Astrocyte of the hippocampus (primary cell): ENCODE measurements around the gene FURIN.
"Not testable (repeated sequence)": the region's sequence is repeated elsewhere in the genome, so short reads cannot be mapped to it uniquely, and the experiment has no call there.

Experiments
- DNase-seq: peaks from one replicate; pipeline ENCODE4 v3.0.0; 2011; ENCODE audit warnings: low read depth, low spot score

FURIN gene

DNA sequence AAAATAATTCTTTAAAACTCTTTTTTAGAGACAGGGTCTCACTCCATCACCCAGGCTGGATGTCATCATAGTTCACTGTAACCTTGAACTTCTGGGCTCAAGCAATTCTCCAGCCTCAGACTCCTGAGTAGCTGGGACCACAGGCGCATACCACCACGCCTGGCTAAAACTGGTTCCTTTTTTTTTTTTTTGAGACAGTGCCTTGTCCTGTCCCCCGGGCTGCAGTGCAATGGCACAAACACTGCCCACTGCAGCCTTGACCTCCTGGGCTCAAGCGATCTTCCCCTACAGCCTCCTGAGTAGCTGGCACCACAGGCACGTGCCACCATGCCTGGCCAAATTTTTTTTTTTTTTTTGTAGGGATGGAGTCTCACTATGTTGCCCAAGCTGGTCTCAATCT is 23.7 kb upstream of the FURIN start:
- no peak for DNase-seq

DNA sequence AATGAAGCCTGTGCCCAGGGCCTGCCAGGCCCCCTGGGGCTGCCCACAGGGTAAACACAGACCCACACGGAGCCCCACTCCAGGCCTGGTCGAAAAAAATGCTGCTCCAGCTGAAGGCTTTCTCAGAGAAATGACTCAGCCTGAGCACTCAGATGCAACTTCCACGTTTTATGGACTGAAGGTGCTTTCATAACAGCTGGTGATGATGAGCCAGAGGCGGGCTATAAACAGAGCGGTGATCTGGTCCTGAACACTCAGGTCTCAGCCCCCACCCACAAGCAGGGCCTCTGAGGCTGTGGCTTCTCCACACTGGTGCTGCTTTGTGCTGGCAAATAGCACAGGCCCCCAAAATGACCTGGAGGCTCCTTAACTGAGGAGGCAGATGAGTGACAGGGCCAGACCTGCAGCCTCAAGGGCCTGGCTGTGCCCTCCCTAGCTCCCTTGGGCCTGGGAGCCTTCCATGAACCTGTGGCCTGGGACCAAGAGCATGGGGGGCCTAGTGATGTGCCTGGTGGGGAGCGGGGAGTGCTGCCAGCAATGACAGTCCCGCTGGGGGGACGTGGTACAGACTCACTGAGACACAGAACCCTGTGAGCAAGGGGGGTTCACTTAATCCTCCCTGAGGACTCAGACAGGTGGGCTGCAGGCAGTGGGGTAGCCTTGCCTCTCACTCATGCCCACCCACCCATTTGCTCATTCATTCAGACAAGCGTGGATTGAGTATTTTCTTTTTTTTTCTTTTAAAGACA is 23.0 kb upstream of the FURIN start:
- peak; percentile 80 for DNase-seq

DNA sequence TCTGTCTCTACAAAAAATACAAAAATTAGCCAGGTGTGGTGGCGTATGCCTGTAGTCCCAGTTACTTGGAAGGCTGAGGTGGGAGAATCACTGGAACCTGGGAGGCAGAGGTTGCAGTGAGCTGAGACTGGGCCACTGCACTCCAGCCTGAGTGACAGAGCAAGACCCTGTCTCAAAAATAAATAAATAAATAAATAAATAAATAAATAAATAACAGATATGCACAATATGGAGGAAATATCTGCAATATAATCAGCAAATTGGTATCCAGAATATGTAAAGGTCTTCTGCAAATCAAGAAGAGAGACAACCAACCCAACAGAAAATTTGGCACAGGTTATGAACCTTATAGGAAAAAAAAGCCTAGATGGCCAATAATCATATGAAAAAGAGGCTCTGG is 19.0 kb upstream of the FURIN start:
- not testable (repeated sequence) for DNase-seq

DNA sequence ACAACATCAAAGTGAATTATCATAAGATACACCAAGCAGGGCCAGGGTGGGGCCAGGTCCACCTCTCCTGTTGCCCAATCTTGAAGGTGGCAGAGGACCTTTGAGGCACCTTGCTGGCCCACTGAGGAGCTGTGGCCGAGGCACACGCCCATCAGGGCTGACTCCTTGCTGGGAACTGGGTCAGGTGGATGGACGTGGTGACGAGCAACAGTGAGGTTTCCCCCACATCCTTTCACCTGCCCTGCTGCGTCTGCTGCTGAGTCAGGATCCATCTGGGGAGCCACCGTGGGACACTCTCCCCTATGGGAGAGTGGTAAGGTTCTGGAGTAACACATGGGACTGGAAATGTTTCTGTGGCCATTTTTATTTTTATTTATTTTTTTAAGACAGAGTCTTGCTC is 17.3 kb upstream of the FURIN start:
- no peak for DNase-seq

DNA sequence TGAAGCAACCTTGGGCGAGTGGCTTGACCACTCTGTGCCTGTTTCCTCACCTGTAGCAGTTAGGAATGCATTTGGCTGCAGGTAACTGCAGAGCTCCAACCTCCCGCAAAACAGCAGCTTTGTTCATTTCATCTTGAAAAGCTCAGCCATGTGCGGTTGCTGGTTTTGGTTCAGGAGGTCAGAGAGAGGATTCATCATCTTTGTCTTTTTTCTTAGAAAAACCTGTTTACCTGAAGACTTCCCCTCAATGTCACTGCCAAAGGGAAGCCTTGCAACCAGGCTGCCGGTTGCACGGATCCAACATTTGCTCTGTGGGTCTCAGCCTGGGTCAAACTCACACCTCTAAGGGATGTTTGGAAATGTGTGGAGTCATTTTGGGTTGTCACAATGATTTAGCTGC is 16.4 kb upstream of the FURIN start:
- DNase-seq: no peak

DNA sequence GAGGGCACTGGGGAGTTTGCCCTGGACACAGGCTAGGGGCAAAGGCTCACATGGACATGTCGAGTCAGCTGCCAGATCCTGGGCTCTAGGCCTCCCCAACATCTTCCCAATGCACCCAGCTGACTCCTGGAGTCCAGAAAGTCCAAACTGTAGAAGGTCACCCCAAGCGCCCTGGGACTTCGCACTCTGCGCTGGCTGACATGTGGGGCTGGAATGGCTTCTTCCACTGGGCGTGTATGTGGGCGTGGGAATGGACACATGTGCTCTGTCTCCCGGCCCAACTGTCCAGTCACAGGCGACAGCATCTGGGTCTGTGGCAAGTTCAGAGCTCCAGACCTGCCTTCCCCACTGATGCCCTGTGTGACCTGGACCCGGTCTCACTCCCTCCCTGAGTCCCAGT is 13.2 kb upstream of the FURIN start:
- no peak for DNase-seq

DNA sequence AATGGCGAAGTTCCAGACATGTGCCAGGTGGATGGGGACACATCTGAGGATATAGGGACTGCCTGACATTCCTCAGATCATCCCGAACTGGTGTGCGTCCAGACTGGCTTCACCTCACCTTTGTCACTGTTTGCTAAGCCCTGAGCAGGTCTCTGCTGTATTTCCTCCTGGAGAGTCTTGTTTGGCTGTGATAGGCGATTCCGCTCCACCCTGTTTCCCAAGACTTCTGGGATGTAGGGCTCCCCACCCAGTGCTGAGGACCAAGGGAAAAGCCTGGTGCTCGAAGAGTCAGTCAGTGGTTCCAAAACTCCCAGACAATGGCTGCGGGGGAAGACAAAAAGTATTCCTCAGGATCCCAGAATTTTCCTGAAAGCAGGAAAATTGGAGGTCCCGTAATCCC is 11.1 kb upstream of the FURIN start:
- DNase-seq: no peak

DNA sequence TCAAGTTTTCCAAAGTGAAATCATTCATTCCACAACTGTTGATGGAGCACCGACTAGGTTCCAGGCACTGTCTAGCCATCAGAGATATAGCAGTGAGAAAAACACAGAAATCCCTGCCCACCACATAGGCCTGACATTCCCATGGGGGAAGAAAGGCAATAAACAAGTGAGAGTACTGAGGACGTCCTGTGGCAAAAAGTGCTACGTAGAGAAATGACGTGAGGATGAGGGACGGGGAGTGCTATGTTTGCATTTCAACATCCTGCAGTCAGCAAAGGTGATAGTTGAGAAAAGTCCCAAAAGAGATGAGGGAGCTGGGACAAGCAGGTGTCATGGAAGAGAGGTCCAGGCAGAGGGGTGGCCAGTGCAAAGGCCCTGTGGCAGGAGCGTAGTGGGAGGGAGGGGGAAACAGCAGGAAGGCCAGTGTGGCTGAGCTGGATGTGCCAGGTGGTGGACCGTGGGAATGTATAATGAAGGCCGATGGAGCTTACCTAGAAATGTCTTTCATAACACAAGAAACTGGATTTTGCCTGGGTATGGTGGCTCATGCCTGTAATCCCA is 10.4 kb upstream of the FURIN start:
- DNase-seq: no peak

DNA sequence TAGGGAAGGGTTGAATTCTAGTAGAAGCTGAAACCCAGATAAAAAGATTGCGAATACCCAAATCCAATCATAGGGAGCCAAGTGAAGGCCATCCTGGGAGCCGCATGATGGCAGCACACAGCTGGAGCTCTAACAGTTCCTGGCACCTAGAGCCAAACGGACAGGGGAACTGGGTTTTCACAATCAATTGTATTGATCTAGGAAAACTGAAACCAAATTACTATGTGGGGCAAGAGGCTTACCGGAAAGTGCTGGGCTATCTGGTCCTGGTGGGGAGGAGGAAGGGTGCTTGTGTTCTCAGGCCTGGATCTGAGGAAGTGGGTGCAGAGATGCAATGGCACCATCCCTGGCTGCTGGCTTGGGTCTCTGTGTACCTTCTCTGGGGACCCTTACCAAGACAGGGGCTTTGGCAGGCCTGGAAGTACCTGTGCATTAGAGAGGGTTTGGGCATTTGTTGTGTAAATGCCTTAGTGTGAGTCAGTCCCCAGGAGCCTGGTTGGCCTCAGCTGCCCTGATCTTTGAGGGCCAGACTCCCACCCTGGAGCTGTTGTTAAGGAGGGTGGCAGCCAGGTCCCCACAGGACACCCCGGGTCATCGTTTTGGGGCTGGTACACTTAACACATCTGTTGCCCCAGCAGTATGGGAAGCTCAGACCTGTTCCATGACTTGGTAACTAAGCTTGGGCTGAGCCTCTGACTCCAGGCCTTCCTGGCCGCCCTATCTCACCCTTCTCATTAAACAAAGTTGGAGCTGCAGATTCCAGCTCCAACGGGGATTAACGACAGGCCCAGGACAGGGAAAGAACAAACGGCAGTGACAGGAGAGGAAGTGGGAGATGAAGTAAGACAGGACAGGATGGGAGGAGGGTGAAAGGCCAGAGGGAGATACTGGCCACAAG is 8.9 kb upstream of the FURIN start:
- DNase-seq: no peak

DNA sequence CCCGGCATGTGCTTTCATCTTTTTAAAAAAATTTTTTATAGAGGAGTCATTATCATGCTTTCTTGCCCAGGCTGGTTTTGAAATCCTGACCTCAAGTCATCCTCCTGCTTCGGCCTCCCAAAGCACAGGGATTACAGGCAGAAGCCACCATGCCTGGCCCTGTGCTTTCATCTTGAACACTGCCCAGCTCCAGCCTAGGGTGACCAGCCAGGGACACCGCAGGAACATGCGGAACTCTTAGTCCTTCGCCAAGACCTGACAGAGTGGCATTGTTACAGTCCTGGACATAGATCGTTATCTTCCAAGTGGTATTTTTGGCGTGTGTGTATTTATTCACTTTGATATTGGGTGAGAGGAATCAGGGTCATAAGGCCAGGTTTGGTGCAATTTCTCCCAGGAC is 7.9 kb upstream of the FURIN start:
- no peak for DNase-seq

DNA sequence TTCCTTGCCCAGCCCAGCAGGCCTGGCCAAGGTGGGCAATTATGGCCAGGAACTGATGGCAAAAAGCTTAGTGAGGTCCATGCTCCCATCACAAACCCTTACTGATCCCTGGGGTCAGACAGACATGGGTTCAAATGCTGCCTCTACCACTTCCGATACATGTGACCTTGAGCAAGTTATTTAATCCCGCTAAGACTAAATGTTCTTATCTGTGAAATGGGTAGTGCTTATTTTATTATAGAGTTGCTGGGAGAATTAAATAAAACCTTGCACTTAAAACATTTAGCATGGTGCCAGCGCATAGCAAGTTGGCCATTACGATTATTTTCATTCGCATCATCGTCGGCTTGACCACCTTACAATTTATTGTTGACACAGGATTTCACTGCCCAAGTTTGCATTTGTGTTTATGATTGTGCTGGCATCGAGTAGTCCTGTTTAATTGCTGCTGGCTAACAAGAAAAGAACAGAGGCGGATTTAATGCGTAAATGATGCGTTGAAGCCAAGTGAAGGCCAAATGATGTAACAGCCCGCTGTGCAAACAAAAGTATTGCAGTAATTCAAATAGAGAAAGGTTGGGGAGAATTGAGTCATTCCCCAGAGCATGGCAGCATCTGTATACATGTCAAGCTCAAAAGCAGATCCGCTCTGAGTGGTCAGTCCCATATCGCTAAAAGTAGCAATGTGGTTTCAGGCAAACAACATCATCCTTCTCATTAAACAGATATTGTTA is 7.3 kb upstream of the FURIN start:
- DNase-seq: peak; percentile 76

DNA sequence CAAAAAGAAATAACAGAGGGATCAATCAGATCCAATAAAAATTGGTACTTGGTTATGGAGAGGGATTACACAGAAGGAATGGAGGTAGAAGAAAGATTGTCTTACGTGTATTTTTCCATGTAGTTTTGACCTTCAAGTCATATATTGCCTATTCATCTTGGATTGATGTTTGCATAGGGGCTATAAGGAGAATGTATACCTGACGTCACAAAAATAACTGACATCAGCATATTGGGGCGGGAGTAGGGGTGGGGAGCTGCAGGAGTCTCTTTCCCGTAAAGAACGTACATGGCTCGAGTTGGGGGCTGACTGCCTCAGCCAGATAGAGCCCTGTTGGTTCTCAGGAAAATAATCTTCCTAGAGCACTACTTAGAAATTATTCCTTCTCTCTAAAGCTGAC is 5.9 kb upstream of the FURIN start:
- DNase-seq: no peak

DNA sequence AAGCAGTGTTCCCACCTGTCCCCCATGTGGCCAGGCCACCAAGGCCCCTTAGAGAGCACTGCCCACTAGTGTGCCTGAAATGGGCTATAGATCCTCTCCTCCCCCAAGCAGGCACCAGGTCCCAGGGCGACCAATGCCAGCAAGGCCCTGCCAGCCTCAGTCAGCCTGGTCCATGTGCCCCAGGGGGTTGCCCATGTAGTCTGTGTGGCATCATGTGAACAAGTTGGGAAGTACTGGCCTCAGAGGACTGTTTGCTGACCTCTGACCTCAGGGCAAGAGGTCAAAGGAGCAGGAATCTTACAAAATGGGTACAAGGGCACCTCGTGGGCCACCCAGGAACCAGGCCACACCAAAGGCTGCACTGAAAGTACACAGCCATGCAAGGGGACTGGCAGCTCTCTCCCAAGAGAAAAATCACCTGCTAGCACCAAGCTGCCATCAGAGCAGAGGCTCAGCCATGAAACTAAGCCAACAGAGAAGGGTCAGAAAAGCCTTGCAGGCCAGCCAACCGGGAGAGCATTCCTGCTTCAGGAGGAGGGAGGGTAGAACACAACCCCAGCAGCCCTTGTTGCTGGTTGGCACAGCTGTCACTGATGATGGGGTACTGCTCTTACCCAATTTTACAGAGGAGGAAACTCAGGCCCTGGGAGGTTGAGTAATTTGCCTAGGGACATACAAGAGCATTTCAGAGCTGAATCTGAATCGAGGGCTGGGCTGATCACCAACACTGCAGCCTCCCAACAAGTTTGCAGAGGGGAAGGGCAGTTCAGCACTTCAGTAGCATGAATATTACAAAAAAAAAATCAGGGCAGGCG is 5.2 kb upstream of the FURIN start:
- DNase-seq: no peak

DNA sequence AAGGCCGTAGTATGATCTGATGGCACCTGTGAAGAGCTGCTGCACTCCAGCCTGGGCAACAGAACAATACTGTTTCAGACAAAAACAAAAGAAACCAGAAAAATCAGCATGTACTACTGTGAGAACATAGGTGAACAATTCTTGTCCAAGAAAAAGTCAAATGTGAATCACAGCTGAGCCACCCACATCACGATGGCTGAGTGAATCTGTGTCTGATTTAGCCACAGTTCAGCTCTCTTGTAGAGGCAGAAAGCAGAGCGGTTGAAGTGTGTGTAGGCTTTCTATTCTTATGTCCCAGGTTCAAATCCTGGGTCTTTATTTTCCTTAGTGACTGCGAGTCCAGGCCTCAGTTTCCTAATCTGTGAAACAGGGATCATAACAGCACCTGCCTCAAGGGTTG is 4.4 kb upstream of the FURIN start:
- DNase-seq: no peak

DNA sequence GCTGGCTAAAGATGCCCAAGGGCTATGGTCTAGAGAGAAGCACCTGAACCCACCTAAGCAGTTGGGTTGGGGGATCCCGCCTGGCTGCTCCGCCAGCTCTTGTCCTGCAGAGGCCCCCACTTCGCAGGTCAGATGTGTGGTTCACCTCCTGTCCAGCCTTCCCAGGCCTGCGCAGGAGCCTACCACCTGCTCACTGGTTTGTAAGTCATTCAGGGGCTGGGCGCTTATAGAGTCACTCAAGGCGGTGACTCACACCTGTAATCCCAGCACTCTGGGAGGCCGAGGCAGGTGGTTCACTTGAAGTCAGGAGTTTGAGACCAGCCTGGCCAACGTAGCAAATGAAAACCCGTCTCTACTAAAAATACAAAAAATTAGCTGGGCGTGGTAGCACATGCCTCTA is 3.9 kb upstream of the FURIN start:
- DNase-seq: no peak

DNA sequence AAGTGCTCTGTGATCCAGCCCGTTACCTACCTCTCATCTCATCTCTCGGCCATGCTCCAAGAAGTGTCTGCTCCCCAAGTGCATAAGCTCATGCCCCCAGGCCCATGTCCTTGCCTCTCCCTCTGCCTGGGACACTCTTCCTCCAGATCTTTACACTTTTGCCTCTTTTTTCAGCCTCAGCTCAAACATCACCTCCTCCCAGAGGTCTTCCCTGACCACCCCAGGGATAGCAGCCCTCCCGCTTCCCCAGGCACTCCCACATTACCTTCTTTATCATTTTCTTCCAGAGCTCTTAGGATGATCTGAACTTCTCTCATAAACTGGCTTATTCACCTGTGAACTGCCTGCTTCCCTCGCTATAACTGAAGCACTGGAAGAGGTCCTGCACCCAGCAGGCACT is 2.7 kb upstream of the FURIN start:
- DNase-seq: no peak

DNA sequence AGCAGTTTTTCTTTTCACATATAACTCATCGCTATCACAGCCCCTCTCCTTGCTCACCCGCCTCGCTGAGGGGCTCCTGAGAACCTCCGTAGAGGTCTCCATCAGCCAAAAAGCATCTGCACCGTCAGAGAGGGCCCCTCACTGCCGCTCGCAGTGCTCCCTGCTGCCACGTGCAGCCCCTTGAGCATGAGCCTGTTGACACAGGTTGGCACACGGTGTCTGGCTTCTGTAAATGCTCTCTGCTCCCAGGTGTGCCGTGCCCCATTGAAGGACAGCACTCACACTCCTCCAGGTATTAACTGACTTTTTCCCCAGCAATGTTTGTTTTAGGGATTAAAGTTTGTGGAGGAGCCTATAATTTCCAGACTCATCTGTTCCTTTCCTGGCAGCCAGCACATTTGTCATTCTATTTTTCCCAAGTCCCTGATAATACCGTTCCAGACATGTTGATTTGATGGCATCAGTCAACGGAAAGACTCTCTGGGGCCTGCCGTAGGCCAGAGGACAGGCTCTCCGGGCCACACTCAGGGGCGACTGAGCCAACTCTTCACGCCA is 2.1 kb upstream of the FURIN start:
- DNase-seq: no peak

DNA sequence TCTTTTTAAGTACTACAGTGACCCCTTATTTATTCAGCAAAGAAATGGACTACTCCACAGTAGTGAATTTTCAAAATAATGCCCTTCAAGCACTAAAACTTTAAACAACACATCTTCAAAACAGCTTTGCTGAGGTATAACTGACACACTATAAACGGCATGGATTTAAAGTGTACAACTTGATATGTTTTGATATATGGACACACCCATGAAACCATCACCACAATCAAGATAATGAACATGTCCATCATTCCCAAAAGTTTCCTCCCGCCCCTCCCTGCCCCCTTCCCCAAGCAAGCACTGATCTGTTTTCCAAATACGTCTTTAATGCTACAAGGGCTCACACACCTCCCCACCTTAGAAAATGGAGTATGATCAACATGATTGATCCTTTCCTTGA is 1.6 kb upstream of the FURIN start:
- no peak for DNase-seq

DNA sequence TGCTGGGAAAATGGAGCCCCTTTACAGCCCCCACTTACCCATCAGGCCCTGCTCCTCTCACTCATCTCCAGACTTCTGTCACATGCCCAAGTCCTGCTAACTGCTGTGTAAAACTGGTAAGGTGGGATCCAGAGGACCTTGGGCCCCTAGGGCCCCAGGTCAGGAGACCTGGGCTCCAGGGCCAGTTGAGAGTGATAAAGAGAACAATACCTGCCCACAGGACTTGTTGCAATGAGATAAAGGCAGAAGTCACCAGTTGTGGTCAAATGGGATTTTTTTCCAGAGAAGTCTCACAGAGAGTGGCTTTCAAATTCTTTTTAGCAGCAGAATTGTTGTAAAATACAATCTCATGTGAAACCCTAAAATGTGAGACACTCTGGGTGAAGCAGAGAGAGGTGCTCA is 753 bp downstream of the FURIN start:
- no peak for DNase-seq

DNA sequence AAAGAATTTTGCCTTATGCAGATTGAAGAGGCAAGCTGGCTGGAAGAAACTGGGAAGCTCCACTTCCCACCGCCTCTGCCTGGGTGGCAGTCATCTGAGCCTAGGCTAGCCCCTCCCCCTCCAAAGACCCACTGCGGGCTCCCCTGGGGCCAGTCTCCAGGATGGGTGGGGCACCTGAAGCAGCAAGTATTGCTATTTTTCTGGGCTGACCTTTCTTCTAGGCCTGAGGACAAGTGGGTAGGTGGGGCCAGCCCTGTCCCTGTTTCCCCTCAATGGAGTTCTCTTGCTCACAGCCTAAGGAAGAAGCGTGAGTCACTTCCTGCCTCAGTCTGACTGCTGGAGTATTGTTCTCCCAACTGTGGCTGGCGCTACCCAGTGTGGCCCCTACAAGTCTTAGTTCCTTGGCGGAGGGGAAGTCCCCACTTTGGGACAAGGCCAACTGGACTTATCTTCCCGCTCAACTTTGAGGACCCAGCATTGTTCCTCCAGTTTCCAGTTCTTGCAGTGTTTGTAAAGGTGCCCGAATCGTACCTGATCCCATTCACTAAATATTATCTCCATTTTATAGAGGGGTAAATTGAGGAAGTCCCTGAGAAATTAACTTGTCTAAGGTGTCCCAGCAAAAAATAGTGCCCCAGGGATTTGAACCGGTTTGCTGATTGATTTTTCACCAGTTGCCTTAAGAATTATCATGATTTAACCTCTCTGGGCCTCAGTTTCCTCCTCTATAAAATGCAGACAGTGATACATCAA is 1.4 kb downstream of the FURIN start:
- peak; percentile 75 for DNase-seq
